Neural cell (in vitro differentiated cells): ENCODE results near the gene RCAN1. TPM values are rescaled to one million over a fixed set of nuclear protein-coding genes. Genes with fewer than 3 reads are reported as not detected.

Experiments used
- H2AFZ ChIP-seq: fragments of 200-600, 300-800 bp; sonication (generic), shearing (Covaris generic); 2 replicates; pipeline ENCODE4 v1.6.0; 2014; ENCODE audit warnings: low read depth, mild to moderate bottlenecking, antibody characterized with exemption, low read length, moderate library complexity
- H3F3A ChIP-seq: fragments of 200-600 bp; shearing (Covaris generic); 2 replicates; pipeline ENCODE4 v1.6.1; 2016; ENCODE audit warnings: mild to moderate bottlenecking, moderate library complexity, mixed read lengths, antibody characterized with exemption, low read length; ENCODE audit not compliant: insufficient read depth, poor library complexity, severe bottlenecking
- H3K27ac ChIP-seq: fragments of 200-600, 300-800 bp; sonication (generic), shearing (Covaris generic); 2 replicates; pipeline ENCODE4 v1.5.1; 2014; ENCODE audit warnings: mild to moderate bottlenecking, low read length, moderate library complexity
- H3K27me3 ChIP-seq: fragments of 300-800, 200-600 bp; sonication (generic), shearing (Covaris generic); 2 replicates; pipeline ENCODE4 v1.6.0; 2014; ENCODE audit warnings: mild to moderate bottlenecking, low read depth, low read length, moderate library complexity; ENCODE audit not compliant: insufficient read depth
- H3K36me3 ChIP-seq: fragments of 300-800, 200-600 bp; sonication (generic), shearing (Covaris generic); 2 replicates; pipeline ENCODE4 v1.5.1; 2014; ENCODE audit warnings: mild to moderate bottlenecking, antibody characterized with exemption, low read length, moderate library complexity; ENCODE audit not compliant: insufficient read depth
- H3K4me2 ChIP-seq: fragments of 300-800, 200-600 bp; sonication (generic), shearing (Covaris generic); 2 replicates; pipeline ENCODE4 v1.6.0; 2014; ENCODE audit warnings: mild to moderate bottlenecking, low read length
- H3K4me3 ChIP-seq: fragments of 300-800, 200-600 bp; sonication (generic), shearing (Covaris generic); 2 replicates; pipeline ENCODE4 v1.5.1; 2014; ENCODE audit warnings: mild to moderate bottlenecking, low read length, moderate library complexity
- H3K79me2 ChIP-seq: fragments of 200-600 bp; shearing (Covaris generic); replicated peaks from 2 replicates; pipeline ENCODE4 v1.6.0; 2014; ENCODE audit warnings: mild to moderate bottlenecking, low read length, moderate library complexity; ENCODE audit not compliant: insufficient read depth
- H3K9ac ChIP-seq: fragments of 300-800, 200-600 bp; sonication (generic), shearing (Covaris generic); 2 replicates; pipeline ENCODE4 v1.6.1; 2016; ENCODE audit warnings: mild to moderate bottlenecking, low read length, mixed read lengths
- H3K9me2 ChIP-seq: fragments of 200-600 bp; shearing (Covaris generic); 2 replicates; pipeline ENCODE4 v1.6.1; 2016; ENCODE audit warnings: mild to moderate bottlenecking, low read length, mixed read lengths; ENCODE audit not compliant: insufficient read depth
- H3K9me3 ChIP-seq: fragments of 200-600, 300-800 bp; sonication (generic), shearing (Covaris generic); 2 replicates; pipeline ENCODE4 v1.6.1; 2016; ENCODE audit warnings: mild to moderate bottlenecking, mixed run types, low read length, moderate library complexity, mixed read lengths
- H4K20me1 ChIP-seq: fragments of 200-600 bp; shearing (Covaris generic); 2 replicates; pipeline ENCODE4 v1.6.1; 2016; ENCODE audit warnings: mild to moderate bottlenecking, mixed run types; ENCODE audit not compliant: insufficient read depth
- CTCF ChIP-seq: fragments of 450-650 bp; IDR thresholded peaks from 2 replicates; pipeline ENCODE4 v1.5.1; 2014; ENCODE audit warnings: antibody characterized with exemption, mild to moderate bottlenecking, moderate library complexity; ENCODE audit not compliant: poor library complexity, severe bottlenecking
- EP300 ChIP-seq: fragments of 450-650 bp; conservative IDR thresholded peaks from 2 replicates; pipeline ENCODE4 v1.6.1; 2014; ENCODE audit warnings: antibody characterized with exemption, mild to moderate bottlenecking, moderate library complexity; ENCODE audit not compliant: poor library complexity, severe bottlenecking
- EZH2 ChIP-seq: fragments of 200-600, 300-800 bp; shearing (Covaris generic), sonication (generic); IDR thresholded peaks from 2 replicates; pipeline ENCODE4 v1.6.1; 2014; ENCODE audit warnings: antibody characterized with exemption, low read length, borderline replicate concordance, mild to moderate bottlenecking; ENCODE audit not compliant: insufficient read depth, poor library complexity, severe bottlenecking
- MXI1 ChIP-seq: fragments of 450-650 bp; conservative IDR thresholded peaks from 2 replicates; pipeline ENCODE4 v1.6.1; 2014; ENCODE audit warnings: antibody characterized with exemption, mild to moderate bottlenecking; ENCODE audit not compliant: poor library complexity, severe bottlenecking
- POLR2AphosphoS5 ChIP-seq: IDR thresholded peaks from 2 replicates; pipeline ENCODE4 v1.6.1; 2012
- RAD21 ChIP-seq: fragments of 450-650 bp; conservative IDR thresholded peaks from 2 replicates; pipeline ENCODE4 v1.6.1; 2014; ENCODE audit warnings: antibody characterized with exemption, mild to moderate bottlenecking, moderate library complexity
- REST ChIP-seq: IDR thresholded peaks from 2 replicates; pipeline ENCODE4 v1.6.1; 2012; ENCODE audit warnings: borderline replicate concordance
- SMC3 ChIP-seq: fragments of 450-650 bp; conservative IDR thresholded peaks from 2 replicates; pipeline ENCODE4 v1.6.1; 2014; ENCODE audit warnings: antibody characterized with exemption, mild to moderate bottlenecking, moderate library complexity; ENCODE audit not compliant: poor library complexity
- TAF1 ChIP-seq: IDR thresholded peaks from 2 replicates; pipeline ENCODE4 v1.6.1; 2012; ENCODE audit warnings: low read depth
- polyA plus RNA-seq: library from polyadenylated mRNA; depleted of rRNA; stranded (reverse); fragments of >200 nt; gene quantifications from 2 replicates; pipeline ENCODE4 v1.2.3, GENCODE V29; 2014

RCAN1 gene
- polyA plus RNA-seq, 1 donor from 2014 or later = 46.0 TPM

- no peak overlapping the region for H3K4me3 ChIP-seq
- H4K20me1 ChIP-seq = no peaks in the 10 kb centered on the region
- H3K27ac ChIP-seq = no peak overlapping the region
- no peak overlapping the region for H3K9ac ChIP-seq
- no peaks in the 10 kb centered on the region for H3K9me2 ChIP-seq
- no peaks in the 10 kb centered on the region for H3F3A ChIP-seq
- no peaks in the 10 kb centered on the region for H3K79me2 ChIP-seq
- no peaks in the 10 kb centered on the region for H3K27me3 ChIP-seq
- H3K4me2 ChIP-seq = no peak overlapping the region
- H3K9me3 ChIP-seq = peaks cover 9% of the 10 kb centered on the region
- no peak overlapping the region for H2AFZ ChIP-seq
- no peaks in the 10 kb centered on the region for H3K36me3 ChIP-seq
- TF ChIP-seq TAF1 (no peak), REST (no peak), RAD21 (no peak), EP300 (no peak), CTCF (no peak), POLR2AphosphoS5 (no peak), MXI1 (no peak), SMC3 (no peak), EZH2 (no peak)
Measured at GRCh38 chr21:34651642-34652041, 36.7 kb upstream of the RCAN1 start.

- Histone ChIP-seq H3K9me3 (peaks cover 9% of the 10 kb centered on the region), H3K4me2 (no peak overlapping the region), H3K27me3 (no peaks in the 10 kb centered on the region), H3F3A (no peaks in the 10 kb centered on the region), H2AFZ (no peak overlapping the region), H4K20me1 (no peaks in the 10 kb centered on the region), H3K36me3 (no peaks in the 10 kb centered on the region), H3K79me2 (no peaks in the 10 kb centered on the region), H3K4me3 (no peak overlapping the region), H3K27ac (no peak overlapping the region), H3K9ac (no peak overlapping the region), H3K9me2 (no peaks in the 10 kb centered on the region)
- no peak for TF ChIP-seq EZH2
- TF ChIP-seq POLR2AphosphoS5 = no peak
- no peak for TF ChIP-seq REST
- no peak for TF ChIP-seq EP300
- no peak for TF ChIP-seq SMC3
- TF ChIP-seq CTCF = no peak
- TF ChIP-seq TAF1 = no peak
- TF ChIP-seq RAD21 = no peak
- no peak for TF ChIP-seq MXI1
Measured at GRCh38 chr21:34650861-34651431, 36.0 kb upstream of the RCAN1 start.
